GM12878 (cell line): ENCODE measurements around the gene GPN1. TPM values are rescaled to one million over a fixed set of nuclear protein-coding genes. Genes with fewer than 3 reads are reported as not detected.

Experiments
- ASH2L ChIP-seq: fragments of 300-600, 200-600 bp; sonication (generic); IDR thresholded peaks from 2 replicates; pipeline ENCODE4 v1.6.1; 2017; ENCODE audit warnings: low read depth, mild to moderate bottlenecking, borderline replicate concordance
- ATF3 ChIP-seq: IDR thresholded peaks from 2 replicates; pipeline ENCODE4 v1.6.1; 2011; ENCODE audit warnings: low read depth, mild to moderate bottlenecking, low read length, moderate library complexity, borderline replicate concordance; ENCODE audit errors: extremely low read depth
- ATF7 ChIP-seq: fragments of 450-650 bp; IDR thresholded peaks from 2 replicates; pipeline ENCODE4 v1.6.1; 2016; ENCODE audit warnings: low read depth, mild to moderate bottlenecking
- BMI1 ChIP-seq: fragments of 450-650 bp; IDR thresholded peaks from 2 replicates; pipeline ENCODE4 v1.6.1; 2016; ENCODE audit warnings: mild to moderate bottlenecking, moderate library complexity, borderline replicate concordance
- CBX3 ChIP-seq: fragments of 200-600 bp; sonication (generic); IDR thresholded peaks from 2 replicates; pipeline ENCODE4 v1.6.1; 2016; ENCODE audit warnings: low read depth, borderline replicate concordance
- CHD1 ChIP-seq: IDR thresholded peaks from 2 replicates; pipeline ENCODE4 v1.6.1; 2012; ENCODE audit warnings: low read depth, low read length, improper control_type of control experiment
- CTCF ChIP-seq, 3 experiments: IDR thresholded peaks in 2 of 3; conservative IDR thresholded peaks in 1 of 3; 2 replicates each; pipeline ENCODE4 v1.5.1; 2011; ENCODE audit warnings: low read depth in 3 of 3, low read length in 3 of 3, mild to moderate bottlenecking in 3 of 3, control low read depth in 2 of 3, moderate library complexity in 2 of 3, inconsistent platforms in 1 of 3, mixed read lengths in 1 of 3; ENCODE audit not compliant: control insufficient read depth in 2 of 3, insufficient read depth in 1 of 3; ENCODE audit errors: extremely low read depth in 1 of 3
- ESRRA ChIP-seq: IDR thresholded peaks from 2 replicates; pipeline ENCODE4 v1.6.1; 2012; ENCODE audit warnings: mild to moderate bottlenecking, low read length, improper control_type of control experiment
- FOXM1 ChIP-seq: IDR thresholded peaks from 2 replicates; pipeline ENCODE4 v1.6.1; 2012; ENCODE audit warnings: low read depth, mild to moderate bottlenecking, inconsistent platforms, low read length, moderate library complexity
- KAT2A ChIP-seq: conservative IDR thresholded peaks from 2 replicates; pipeline ENCODE4 v1.6.1; 2011; ENCODE audit warnings: low read depth, low read length; ENCODE audit not compliant: control insufficient read depth
- MTA2 ChIP-seq: fragments of 450-650 bp; IDR thresholded peaks from 2 replicates; pipeline ENCODE4 v1.6.1; 2016; ENCODE audit warnings: low read depth, mild to moderate bottlenecking, moderate library complexity
- MTA3 ChIP-seq: IDR thresholded peaks from 2 replicates; pipeline ENCODE4 v1.6.1; 2012; ENCODE audit warnings: low read length, inconsistent platforms, borderline replicate concordance
- NBN ChIP-seq: fragments of 450-650 bp; IDR thresholded peaks from 2 replicates; pipeline ENCODE4 v1.6.1; 2016
- NFIC ChIP-seq: IDR thresholded peaks from 2 replicates; pipeline ENCODE4 v1.6.1; 2012; ENCODE audit warnings: low read depth, mild to moderate bottlenecking, inconsistent platforms, low read length, moderate library complexity
- NFYA ChIP-seq: IDR thresholded peaks from 2 replicates; pipeline ENCODE4 v1.6.1; 2011; ENCODE audit warnings: low read depth, mild to moderate bottlenecking, low read length, improper control_type of control experiment, borderline replicate concordance
- PAX5 ChIP-seq: IDR thresholded peaks from 2 replicates; pipeline ENCODE4 v1.6.1; 2011; ENCODE audit warnings: low read depth, low read length, borderline replicate concordance
- PKNOX1 ChIP-seq: fragments of 450-650 bp; IDR thresholded peaks from 2 replicates; pipeline ENCODE4 v1.6.1; 2016; ENCODE audit warnings: mild to moderate bottlenecking
- RUNX3 ChIP-seq: IDR thresholded peaks from 2 replicates; pipeline ENCODE4 v1.6.1; 2012; ENCODE audit warnings: low read length, inconsistent platforms
- SMAD1 ChIP-seq: fragments of 450-650 bp; IDR thresholded peaks from 2 replicates; pipeline ENCODE4 v1.6.1; 2018; ENCODE audit warnings: mild to moderate bottlenecking, low read depth; ENCODE audit not compliant: partially characterized antibody
- SMARCA5 ChIP-seq: fragments of 450-650 bp; IDR thresholded peaks from 2 replicates; pipeline ENCODE4 v1.6.1; 2017; ENCODE audit warnings: mild to moderate bottlenecking
- TCF12 ChIP-seq: IDR thresholded peaks from 2 replicates; pipeline ENCODE4 v1.6.1; 2011; ENCODE audit warnings: low read depth, mild to moderate bottlenecking, low read length
- USF2 ChIP-seq: IDR thresholded peaks from 2 replicates; pipeline ENCODE4 v1.6.1; 2011; ENCODE audit warnings: low read depth, low read length, improper control_type of control experiment, borderline replicate concordance
- ZSCAN29 ChIP-seq: fragments of 450-650 bp; IDR thresholded peaks from 2 replicates; pipeline ENCODE4 v1.6.1; 2017; ENCODE audit warnings: mild to moderate bottlenecking, moderate library complexity
- polyA plus RNA-seq, 11 experiments: library from polyadenylated mRNA; depleted of rRNA in 4 of 11; unstranded in 6 of 11; stranded (reverse) in 5 of 11; fragments of >200 nt; fragmentation: Nextera tagmentation in 4 of 11; fragmentation: Illumina TruSeq in 1 of 11; extraction: Ambion mirVana in 4 of 11; extraction: Trizol in 1 of 11; gene quantifications; 1 replicate in 1 of 11; 2 replicates in 10 of 11; pipeline versions ENCODE4 v1.2.1 to v1.2.3, GENCODE V29; 2011 to 2016; ENCODE audit warnings: inconsistent platforms in 2 of 11, missing spikeins in 2 of 11, low read depth in 1 of 11
- total RNA-seq, 4 experiments: library from RNA; depleted of rRNA in 3 of 4; stranded (reverse); fragments of >200 nt in 3 of 4; fragmentation: Illumina TruSeq in 1 of 4; extraction: Trizol in 1 of 4; gene quantifications; 2 replicates each; pipeline versions ENCODE4 v1.2.1 to v1.2.3, GENCODE V29; 2013 to 2021
- TF ChIP-seq, protein P1 (sequence below): IDR thresholded peaks from 2 replicates; pipeline ENCODE4 v1.6.1; 2011; ENCODE audit warnings: borderline replicate concordance, low read depth, mild to moderate bottlenecking, moderate library complexity, mixed read lengths, low read length; ENCODE audit not compliant: insufficient read depth; ENCODE audit errors: extremely low read length

Gene GPN1
- total and polyA plus RNA-seq, 10 of the 15 experiments (the other 5 are each of a cell fraction or from before 2014, with no cell fraction given), result 32.1 to 108 (median 60.4) TPM

DNA sequence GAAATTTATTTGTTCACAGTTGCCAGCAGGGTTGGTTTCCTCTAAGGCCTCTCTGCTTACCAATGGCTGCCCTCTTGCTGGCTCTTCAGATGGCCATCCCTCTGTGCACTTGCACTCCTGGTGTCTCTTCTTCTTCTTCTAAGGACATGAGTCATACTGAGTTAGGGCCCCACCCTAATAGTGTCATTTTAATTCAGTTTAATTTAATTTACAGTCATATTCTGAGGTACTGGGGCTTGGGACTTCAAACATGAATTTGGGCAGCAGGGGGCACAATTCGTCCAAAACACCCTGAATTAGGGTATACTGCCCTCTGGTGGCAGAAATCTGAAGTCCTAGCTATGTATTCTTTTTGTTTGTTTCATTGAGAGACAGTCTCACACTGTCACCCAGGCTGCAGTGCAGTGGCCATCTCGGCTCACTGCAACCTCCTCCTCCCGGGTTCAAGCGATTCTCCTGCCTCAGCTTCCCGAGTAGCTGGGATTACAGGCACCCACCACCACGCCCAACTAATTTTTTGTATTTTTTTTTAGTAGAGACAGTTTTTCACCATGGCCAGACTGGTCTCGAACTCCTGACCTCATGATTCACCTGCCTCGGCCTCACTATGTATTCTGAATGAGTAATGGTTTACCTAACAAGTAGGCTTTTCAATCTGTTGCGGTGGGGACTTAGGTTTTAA lies 54.7 kb downstream of the GPN1 start (continued):
- TF ChIP-seq, protein P1, sequence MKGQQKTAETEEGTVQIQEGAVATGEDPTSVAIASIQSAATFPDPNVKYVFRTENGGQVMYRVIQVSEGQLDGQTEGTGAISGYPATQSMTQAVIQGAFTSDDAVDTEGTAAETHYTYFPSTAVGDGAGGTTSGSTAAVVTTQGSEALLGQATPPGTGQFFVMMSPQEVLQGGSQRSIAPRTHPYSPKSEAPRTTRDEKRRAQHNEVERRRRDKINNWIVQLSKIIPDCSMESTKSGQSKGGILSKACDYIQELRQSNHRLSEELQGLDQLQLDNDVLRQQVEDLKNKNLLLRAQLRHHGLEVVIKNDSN, result no peak
- no peak for TF ChIP-seq KAT2A
- peak; percentile 18; the same call in 1 of the 2 replicates for TF ChIP-seq RUNX3
- TF ChIP-seq SMARCA5, result peak; percentile 97
- no peak for TF ChIP-seq NFIC
- TF ChIP-seq USF2, result no peak
- no peak for TF ChIP-seq ATF7
- no peak for TF ChIP-seq NFYA
- TF ChIP-seq CTCF (IDR thresholded peaks at IDR 0.05 in 2 of 3, conservative IDR thresholded peaks at IDR 0.05 in 1 of 3; ENCODE audit: control insufficient read depth in 2 of 3, extremely low read depth in 1 of 3, insufficient read depth in 1 of 3, low read depth in 3 of 3, low read length in 3 of 3), result peak; percentile 94 to 99 (median 99)
- no peak for TF ChIP-seq MTA3
- no peak for TF ChIP-seq PAX5
- 0 out of 2 replicates have a peak, but pooled peaks have one; percentile 43 for TF ChIP-seq ZSCAN29
- TF ChIP-seq BMI1, result no peak
- no peak for TF ChIP-seq CHD1
- no peak for TF ChIP-seq MTA2
- TF ChIP-seq PKNOX1, result peak; percentile 41; the same call in 1 of the 2 replicates
- no peak for TF ChIP-seq ASH2L
- peak; percentile 59; the same call in 1 of the 2 replicates for TF ChIP-seq ATF3
- no peak for TF ChIP-seq ESRRA
- peak; percentile 56; the same call in 1 of the 2 replicates for TF ChIP-seq FOXM1
- TF ChIP-seq SMAD1, result no peak
- no peak for TF ChIP-seq TCF12
- TF ChIP-seq NBN, result 0 out of 2 replicates have a peak, but pooled peaks have one; percentile 39
- no peak for TF ChIP-seq CBX3
